PC-9 (cell line): Measurements from ENCODE around the gene IL13.

Experiments used
- EZH2 ChIP-seq: fragments of 200-600 bp; sonication (generic); IDR thresholded peaks from 2 replicates; pipeline ENCODE4 v1.8.0; 2017; ENCODE audit warnings: antibody characterized with exemption, low read depth
- TF ChIP-seq, protein P1 (sequence below): fragments of 200-600 bp; sonication (generic); conservative IDR thresholded peaks from 2 replicates; pipeline ENCODE4 v1.6.1; 2017; ENCODE audit warnings: mixed run types, antibody characterized with exemption, mild to moderate bottlenecking, moderate library complexity

- TF ChIP-seq, protein P1, sequence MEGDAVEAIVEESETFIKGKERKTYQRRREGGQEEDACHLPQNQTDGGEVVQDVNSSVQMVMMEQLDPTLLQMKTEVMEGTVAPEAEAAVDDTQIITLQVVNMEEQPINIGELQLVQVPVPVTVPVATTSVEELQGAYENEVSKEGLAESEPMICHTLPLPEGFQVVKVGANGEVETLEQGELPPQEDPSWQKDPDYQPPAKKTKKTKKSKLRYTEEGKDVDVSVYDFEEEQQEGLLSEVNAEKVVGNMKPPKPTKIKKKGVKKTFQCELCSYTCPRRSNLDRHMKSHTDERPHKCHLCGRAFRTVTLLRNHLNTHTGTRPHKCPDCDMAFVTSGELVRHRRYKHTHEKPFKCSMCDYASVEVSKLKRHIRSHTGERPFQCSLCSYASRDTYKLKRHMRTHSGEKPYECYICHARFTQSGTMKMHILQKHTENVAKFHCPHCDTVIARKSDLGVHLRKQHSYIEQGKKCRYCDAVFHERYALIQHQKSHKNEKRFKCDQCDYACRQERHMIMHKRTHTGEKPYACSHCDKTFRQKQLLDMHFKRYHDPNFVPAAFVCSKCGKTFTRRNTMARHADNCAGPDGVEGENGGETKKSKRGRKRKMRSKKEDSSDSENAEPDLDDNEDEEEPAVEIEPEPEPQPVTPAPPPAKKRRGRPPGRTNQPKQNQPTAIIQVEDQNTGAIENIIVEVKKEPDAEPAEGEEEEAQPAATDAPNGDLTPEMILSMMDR, result no peak; the same call in 1 of the 2 replicates
- no peak for TF ChIP-seq EZH2
Measured at GRCh38 chr5:132677682-132678400, 19.9 kb downstream of the IL13 start.
